NCI-H146 treated with DMSO at 0.1 percent for 48 hours (cell line): ENCODE measurements around the gene CCDC192.
A peak's percentile ranks its signal among the peaks of the same experiment; 100 is the strongest.
"Not testable (repeated sequence)": the region's sequence is repeated elsewhere in the genome, so short reads cannot be mapped to it uniquely, and the experiment has no call there.

ENCODE experiments used
- DNase-seq: peaks from one replicate; lab custom pipeline; 2025; ENCODE audit not compliant: unreplicated experiment; lab: John Stamatoyannopoulos, UW

Gene CCDC192

GRCh38 chr5:127702926-127703561, at the start of gene CCDC192:
Gene CCDC192 (plus strand): TSS chr5:127703391. CDS start chr5:127703446, 55 bp downstream.
- no peak for DNase-seq

GRCh38 chr5:127656825-127657224, 46.4 kb upstream of the CCDC192 start:
- DNase-seq: no peak

- no peak for DNase-seq
Measured at GRCh38 chr5:127660047-127660733, 43.0 kb upstream of the CCDC192 start.

- DNase-seq: no peak
Measured at GRCh38 chr5:127664093-127664492, 39.1 kb upstream of the CCDC192 start.

GRCh38 chr5:127665641-127666040, 37.5 kb upstream of the CCDC192 start:
- DNase-seq: no peak

GRCh38 chr5:127666043-127666716, 37.0 kb upstream of the CCDC192 start:
- DNase-seq: no peak

GRCh38 chr5:127667926-127668325, 35.3 kb upstream of the CCDC192 start:
- peak; percentile 33 for DNase-seq

GRCh38 chr5:127671218-127671617, 32.0 kb upstream of the CCDC192 start:
- no peak for DNase-seq

GRCh38 chr5:127673117-127673800, 29.9 kb upstream of the CCDC192 start:
- DNase-seq: no peak

GRCh38 chr5:127676951-127677350, 26.2 kb upstream of the CCDC192 start:
- not testable (repeated sequence) for DNase-seq

GRCh38 chr5:127679691-127680330, 23.4 kb upstream of the CCDC192 start:
- DNase-seq: not testable (repeated sequence)

- no peak for DNase-seq
Measured at GRCh38 chr5:127680595-127680994, 22.6 kb upstream of the CCDC192 start.

GRCh38 chr5:127683008-127683407, 20.2 kb upstream of the CCDC192 start:
- DNase-seq: no peak

- DNase-seq: no peak
Measured at GRCh38 chr5:127684726-127685467, 18.3 kb upstream of the CCDC192 start.

- DNase-seq: no peak
Measured at GRCh38 chr5:127685662-127686061, 17.5 kb upstream of the CCDC192 start.

GRCh38 chr5:127686424-127686823, 16.8 kb upstream of the CCDC192 start:
- DNase-seq: no peak

- no peak for DNase-seq
Measured at GRCh38 chr5:127694518-127695171, 8.5 kb upstream of the CCDC192 start.

- DNase-seq: no peak
Measured at GRCh38 chr5:127695346-127695745, 7.8 kb upstream of the CCDC192 start.

- DNase-seq: no peak
Measured at GRCh38 chr5:127696683-127697082, 6.5 kb upstream of the CCDC192 start.
